ENCODE measurements around the gene AUTS2.

Gene AUTS2

DNA sequence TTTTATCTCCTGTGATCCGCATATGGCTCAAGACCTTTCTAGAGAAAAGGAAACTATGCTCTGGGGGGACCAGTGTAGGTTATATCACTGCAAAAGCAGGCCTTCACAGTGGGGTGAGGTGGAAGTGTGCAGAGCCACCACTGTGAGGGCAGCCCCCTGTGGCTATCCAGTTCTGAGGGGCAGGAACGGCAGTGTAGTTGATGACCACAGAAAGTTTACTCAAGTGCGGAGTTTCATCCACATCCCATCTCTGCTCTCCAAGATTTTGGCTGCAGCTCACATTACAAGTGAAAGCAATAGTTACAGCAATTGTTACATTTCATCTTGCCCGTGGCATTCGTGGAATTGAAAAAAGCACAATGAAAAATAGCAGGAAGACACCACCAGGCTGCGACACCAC, 1187.8 kb downstream of the AUTS2 start:
- Histone ChIP-seq H3K4me3 (ENCODE audit: low read length) (no peak overlapping the region), H3K27me3 (ENCODE audit: insufficient read depth, low read length) (no peaks in the 10 kb centered on the region), H3K27ac (ENCODE audit: low read length) (no peak overlapping the region), H3K9me3 (ENCODE audit: insufficient read depth, low read depth, low read length) (no peaks in the 10 kb centered on the region), H3K36me3 (ENCODE audit: insufficient read depth, low read depth, low read length) (peaks cover 100% of the 10 kb centered on the region), H3K9ac (ENCODE audit: low read depth, low read length) (no peak overlapping the region), H3K4me1 (ENCODE audit: insufficient read depth, low read length) (no peaks in the 10 kb centered on the region)

DNA sequence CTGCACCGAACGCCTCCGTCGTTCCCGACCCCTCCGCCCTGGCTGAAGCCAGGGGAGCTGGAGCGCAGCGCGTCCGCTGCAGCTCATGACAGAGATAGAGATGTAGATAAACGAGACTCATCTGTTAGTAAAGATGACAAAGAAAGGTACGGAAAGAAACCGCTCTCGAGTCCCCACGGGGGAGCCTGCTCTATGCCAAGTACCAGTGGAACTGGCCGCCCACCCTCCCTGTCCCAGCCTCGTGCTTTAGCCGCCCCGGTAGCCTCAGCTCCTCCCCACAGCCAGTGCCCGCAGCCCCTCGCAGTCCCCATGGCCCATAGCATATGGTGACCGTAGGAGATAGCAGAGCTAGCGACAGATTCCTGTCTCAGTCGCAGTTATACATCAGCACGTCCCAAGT, 1189.0 kb downstream of the AUTS2 start:
- Histone ChIP-seq H3K27me3 (ENCODE audit: insufficient read depth, low read length) (no peaks in the 10 kb centered on the region), H3K36me3 (ENCODE audit: insufficient read depth, low read depth, low read length) (peaks cover 100% of the 10 kb centered on the region), H3K4me3 (ENCODE audit: low read length) (no peak overlapping the region), H3K27ac (ENCODE audit: low read length) (no peak overlapping the region), H3K9me3 (ENCODE audit: insufficient read depth, low read depth, low read length) (no peaks in the 10 kb centered on the region), H3K4me1 (ENCODE audit: insufficient read depth, low read length) (no peaks in the 10 kb centered on the region), H3K9ac (ENCODE audit: low read depth, low read length) (no peak overlapping the region)

DNA sequence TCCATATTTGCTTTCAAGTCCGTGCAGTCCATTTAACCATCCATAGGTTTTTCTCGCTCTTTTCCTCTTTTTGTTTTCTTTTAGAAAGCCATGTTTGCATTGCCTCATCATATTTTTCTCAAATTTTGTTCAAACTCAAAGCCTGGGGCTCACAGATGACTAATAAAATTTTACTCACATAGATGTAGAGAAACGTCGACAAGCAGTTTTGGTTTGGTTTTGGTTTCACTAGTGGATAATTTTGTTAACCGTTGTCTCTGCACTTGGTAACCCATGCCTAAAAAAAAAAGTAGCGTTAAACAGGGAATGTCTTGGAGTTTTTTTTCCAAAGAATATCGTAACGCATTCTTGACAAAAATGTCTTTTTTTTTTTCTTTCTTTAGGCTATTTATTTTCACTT, 1189.5 kb downstream of the AUTS2 start:
- H3K9me3 ChIP-seq (ENCODE audit: insufficient read depth, low read depth, low read length), result no peaks in the 10 kb centered on the region
- H3K9ac ChIP-seq (ENCODE audit: low read depth, low read length), result no peak overlapping the region
- no peaks in the 10 kb centered on the region for H3K27me3 ChIP-seq (ENCODE audit: insufficient read depth, low read length)
- H3K4me1 ChIP-seq (ENCODE audit: insufficient read depth, low read length), result no peaks in the 10 kb centered on the region
- H3K27ac ChIP-seq (ENCODE audit: low read length), result no peak overlapping the region
- peaks cover 100% of the 10 kb centered on the region for H3K36me3 ChIP-seq (ENCODE audit: insufficient read depth, low read depth, low read length)
- no peak overlapping the region for H3K4me3 ChIP-seq (ENCODE audit: low read length)

DNA sequence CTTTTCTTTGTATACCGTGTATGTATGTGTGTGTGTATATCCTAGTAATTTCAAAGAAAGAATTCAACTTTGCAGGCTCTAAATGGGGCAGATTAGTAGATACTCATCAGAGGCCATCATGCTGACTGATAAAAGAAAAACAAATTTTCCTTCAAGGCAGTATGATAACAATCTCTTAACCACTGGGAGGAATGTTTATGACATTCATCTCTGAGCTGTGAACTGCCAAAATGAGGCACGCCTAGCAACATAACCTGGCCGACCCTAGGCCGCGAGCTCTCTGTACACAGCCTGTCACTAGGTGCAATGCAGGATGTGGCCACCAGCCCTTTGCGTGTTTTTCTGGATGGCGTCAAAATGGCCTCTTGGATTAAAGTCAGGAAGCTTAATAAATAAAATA, 1190.0 kb downstream of the AUTS2 start:
- Histone ChIP-seq H3K9ac (ENCODE audit: low read depth, low read length) (no peak overlapping the region), H3K4me3 (ENCODE audit: low read length) (no peak overlapping the region), H3K4me1 (ENCODE audit: insufficient read depth, low read length) (no peaks in the 10 kb centered on the region), H3K9me3 (ENCODE audit: insufficient read depth, low read depth, low read length) (no peaks in the 10 kb centered on the region), H3K36me3 (ENCODE audit: insufficient read depth, low read depth, low read length) (peaks cover 100% of the 10 kb centered on the region), H3K27me3 (ENCODE audit: insufficient read depth, low read length) (no peaks in the 10 kb centered on the region), H3K27ac (ENCODE audit: low read length) (no peak overlapping the region)

DNA sequence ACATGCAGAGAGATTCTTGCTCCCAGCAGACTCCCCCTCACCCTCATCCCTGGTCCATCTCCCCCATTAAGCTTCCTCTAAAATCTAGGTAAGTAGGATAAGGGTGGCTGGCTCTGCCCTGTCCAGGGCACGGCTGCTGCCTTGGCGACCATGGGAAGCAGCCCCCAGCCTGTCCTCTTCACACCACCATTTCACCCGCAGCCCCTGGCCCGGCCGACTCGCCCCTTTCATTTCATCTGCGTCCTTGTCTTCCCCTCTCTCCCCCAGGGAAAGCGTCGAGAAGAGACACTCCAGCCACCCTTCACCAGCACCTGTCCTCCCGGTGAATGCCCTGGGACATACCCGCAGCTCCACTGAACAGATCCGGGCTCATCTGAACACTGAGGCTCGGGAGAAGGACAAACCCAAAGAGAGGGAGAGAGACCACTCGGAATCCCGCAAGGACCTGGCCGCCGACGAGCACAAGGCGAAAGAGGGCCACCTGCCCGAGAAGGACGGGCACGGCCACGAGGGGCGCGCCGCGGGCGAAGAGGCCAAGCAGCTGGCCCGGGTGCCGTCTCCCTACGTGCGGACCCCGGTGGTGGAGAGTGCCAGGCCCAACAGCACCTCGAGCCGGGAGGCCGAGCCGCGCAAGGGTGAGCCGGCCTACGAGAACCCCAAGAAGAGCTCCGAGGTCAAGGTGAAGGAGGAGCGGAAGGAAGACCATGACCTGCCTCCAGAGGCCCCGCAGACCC, 1191.4 kb downstream of the AUTS2 start:
- no peak overlapping the region for H3K27ac ChIP-seq (ENCODE audit: low read length)
- no peak overlapping the region for H3K4me3 ChIP-seq (ENCODE audit: low read length)
- H3K9ac ChIP-seq (ENCODE audit: low read depth, low read length), result no peak overlapping the region
- no peaks in the 10 kb centered on the region for H3K4me1 ChIP-seq (ENCODE audit: insufficient read depth, low read length)
- peaks cover 99% of the 10 kb centered on the region for H3K36me3 ChIP-seq (ENCODE audit: insufficient read depth, low read depth, low read length)
- no peaks in the 10 kb centered on the region for H3K27me3 ChIP-seq (ENCODE audit: insufficient read depth, low read length)
- no peaks in the 10 kb centered on the region for H3K9me3 ChIP-seq (ENCODE audit: insufficient read depth, low read depth, low read length)

DNA sequence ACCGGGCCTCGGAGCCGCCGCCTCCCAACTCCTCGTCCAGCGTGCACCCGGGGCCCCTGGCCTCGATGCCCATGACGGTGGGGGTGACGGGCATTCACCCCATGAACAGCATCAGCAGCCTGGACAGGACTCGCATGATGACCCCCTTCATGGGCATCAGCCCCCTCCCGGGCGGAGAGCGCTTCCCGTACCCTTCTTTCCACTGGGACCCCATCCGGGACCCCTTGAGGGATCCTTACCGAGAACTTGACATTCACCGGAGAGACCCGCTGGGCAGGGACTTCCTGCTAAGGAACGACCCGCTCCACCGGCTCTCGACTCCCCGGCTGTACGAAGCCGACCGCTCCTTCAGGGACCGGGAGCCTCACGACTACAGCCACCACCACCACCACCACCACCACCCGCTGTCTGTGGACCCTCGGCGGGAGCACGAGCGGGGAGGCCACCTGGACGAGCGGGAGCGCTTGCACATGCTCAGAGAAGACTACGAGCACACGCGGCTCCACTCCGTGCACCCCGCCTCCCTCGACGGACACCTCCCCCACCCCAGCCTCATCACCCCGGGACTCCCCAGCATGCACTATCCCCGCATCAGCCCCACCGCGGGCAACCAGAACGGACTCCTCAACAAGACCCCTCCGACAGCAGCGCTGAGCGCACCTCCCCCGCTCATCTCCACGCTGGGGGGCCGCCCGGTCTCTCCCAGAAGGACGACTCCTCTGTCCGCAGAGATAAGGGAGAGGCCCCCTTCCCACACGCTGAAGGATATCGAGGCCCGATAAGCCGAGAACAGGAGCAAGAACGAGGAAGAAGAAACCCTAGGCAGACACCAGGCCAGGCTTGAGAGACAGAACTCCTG, 1192.2 kb downstream of the AUTS2 start:
- H3K9me3 ChIP-seq (ENCODE audit: insufficient read depth, low read depth, low read length), result no peaks in the 10 kb centered on the region
- no peak overlapping the region for H3K9ac ChIP-seq (ENCODE audit: low read depth, low read length)
- H3K27me3 ChIP-seq (ENCODE audit: insufficient read depth, low read length), result no peaks in the 10 kb centered on the region
- no peaks in the 10 kb centered on the region for H3K4me1 ChIP-seq (ENCODE audit: insufficient read depth, low read length)
- H3K4me3 ChIP-seq (ENCODE audit: low read length), result no peak overlapping the region
- no peak overlapping the region for H3K27ac ChIP-seq (ENCODE audit: low read length)
- H3K36me3 ChIP-seq (ENCODE audit: insufficient read depth, low read depth, low read length), result peaks cover 91% of the 10 kb centered on the region

DNA sequence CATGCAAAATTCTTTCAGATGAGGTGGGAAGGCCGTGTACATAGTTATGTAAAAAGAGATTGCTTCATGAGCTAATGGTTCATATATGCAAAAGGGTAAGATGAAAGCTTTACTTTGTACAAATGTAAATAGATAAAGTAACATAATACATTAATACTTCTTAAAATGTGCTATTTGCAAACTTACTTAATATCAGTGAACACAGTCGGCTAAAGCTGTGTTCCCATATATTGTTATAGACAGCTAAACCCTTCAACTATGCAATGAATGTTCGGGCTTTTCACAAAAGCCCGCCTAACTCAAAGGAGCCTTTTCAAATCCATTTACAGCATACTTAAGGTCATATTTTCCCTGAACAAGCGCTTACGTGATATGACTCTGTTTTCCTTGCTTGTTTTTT, 1193.1 kb downstream of the AUTS2 start:
- Histone ChIP-seq H3K4me1 (ENCODE audit: insufficient read depth, low read length) (no peaks in the 10 kb centered on the region), H3K36me3 (ENCODE audit: insufficient read depth, low read depth, low read length) (peaks cover 82% of the 10 kb centered on the region), H3K27ac (ENCODE audit: low read length) (no peak overlapping the region), H3K9ac (ENCODE audit: low read depth, low read length) (no peak overlapping the region), H3K4me3 (ENCODE audit: low read length) (no peak overlapping the region), H3K27me3 (ENCODE audit: insufficient read depth, low read length) (no peaks in the 10 kb centered on the region), H3K9me3 (ENCODE audit: insufficient read depth, low read depth, low read length) (no peaks in the 10 kb centered on the region)

DNA sequence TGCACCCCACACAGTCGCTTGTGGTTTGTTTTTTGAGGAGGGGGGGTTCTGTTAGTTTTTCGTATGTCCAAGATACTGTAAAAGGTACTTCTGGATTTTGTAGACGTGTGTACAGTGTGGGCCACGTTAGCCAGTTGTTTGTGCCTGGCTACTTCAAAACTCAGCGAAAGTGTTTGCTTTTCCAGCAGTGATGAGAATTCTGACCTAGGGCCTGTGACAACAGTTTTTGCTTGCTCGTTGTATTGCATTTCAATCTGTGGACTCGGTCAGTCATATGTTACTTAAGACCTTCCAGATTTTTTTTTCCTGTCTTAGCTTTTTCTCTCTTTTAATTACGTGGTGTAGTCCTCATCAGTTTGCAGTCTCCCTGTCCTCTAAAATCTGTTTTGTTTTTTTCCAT, 1194.8 kb downstream of the AUTS2 start:
- H3K27ac ChIP-seq (ENCODE audit: low read length), result no peak overlapping the region
- H3K9me3 ChIP-seq (ENCODE audit: insufficient read depth, low read depth, low read length), result no peaks in the 10 kb centered on the region
- no peaks in the 10 kb centered on the region for H3K27me3 ChIP-seq (ENCODE audit: insufficient read depth, low read length)
- H3K36me3 ChIP-seq (ENCODE audit: insufficient read depth, low read depth, low read length), result peaks cover 65% of the 10 kb centered on the region
- no peaks in the 10 kb centered on the region for H3K4me1 ChIP-seq (ENCODE audit: insufficient read depth, low read length)
- no peak overlapping the region for H3K9ac ChIP-seq (ENCODE audit: low read depth, low read length)
- no peak overlapping the region for H3K4me3 ChIP-seq (ENCODE audit: low read length)

DNA sequence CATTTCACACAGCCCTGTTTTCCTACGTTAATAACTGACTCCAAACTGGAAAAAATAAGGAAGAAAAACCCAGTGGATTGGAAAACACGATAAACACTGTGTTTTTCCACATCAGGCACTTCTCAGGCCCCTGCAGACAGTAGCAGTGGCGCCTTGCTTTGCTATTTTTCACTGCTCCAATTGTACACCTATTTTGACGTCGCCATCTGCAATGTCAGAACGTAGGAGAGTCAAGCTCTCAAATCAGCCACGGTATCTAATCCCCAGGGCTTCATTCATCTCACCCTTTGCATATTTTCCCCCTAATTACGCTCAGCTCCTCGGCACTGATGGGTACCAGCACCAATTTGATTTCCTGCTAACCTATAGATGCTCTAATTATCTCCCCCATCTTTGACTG, 1195.5 kb downstream of the AUTS2 start:
- H3K36me3 ChIP-seq (ENCODE audit: insufficient read depth, low read depth, low read length), result peaks cover 57% of the 10 kb centered on the region
- H3K4me3 ChIP-seq (ENCODE audit: low read length), result no peak overlapping the region
- no peaks in the 10 kb centered on the region for H3K4me1 ChIP-seq (ENCODE audit: insufficient read depth, low read length)
- H3K27me3 ChIP-seq (ENCODE audit: insufficient read depth, low read length), result no peaks in the 10 kb centered on the region
- H3K9ac ChIP-seq (ENCODE audit: low read depth, low read length), result no peak overlapping the region
- no peaks in the 10 kb centered on the region for H3K9me3 ChIP-seq (ENCODE audit: insufficient read depth, low read depth, low read length)
- H3K27ac ChIP-seq (ENCODE audit: low read length), result no peak overlapping the region

DNA sequence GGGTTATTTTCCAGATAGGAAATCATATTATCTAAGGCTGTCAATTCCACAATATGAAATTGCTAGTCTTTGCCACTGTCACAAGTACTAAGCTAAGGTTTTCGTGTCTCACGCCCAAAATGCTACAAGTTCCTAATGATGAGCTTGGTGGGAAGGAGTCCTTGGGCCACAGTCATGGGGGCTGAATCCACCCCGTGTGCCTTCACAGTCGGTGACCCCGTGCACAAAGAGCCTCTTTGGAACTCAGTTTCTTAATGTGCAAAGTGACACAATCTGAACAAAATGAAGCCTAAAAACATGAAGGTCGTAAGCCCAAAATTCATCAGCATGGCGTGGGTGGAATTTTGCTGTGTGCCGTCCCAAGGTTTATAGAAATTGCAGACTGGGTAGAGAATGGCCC, 1196.7 kb downstream of the AUTS2 start:
- H3K9me3 ChIP-seq (ENCODE audit: insufficient read depth, low read depth, low read length), result peaks cover 1% of the 10 kb centered on the region; the same call in 1 of the 2 replicates
- H3K9ac ChIP-seq (ENCODE audit: low read depth, low read length), result no peak overlapping the region
- peaks cover 46% of the 10 kb centered on the region for H3K36me3 ChIP-seq (ENCODE audit: insufficient read depth, low read depth, low read length)
- no peak overlapping the region for H3K27ac ChIP-seq (ENCODE audit: low read length)
- no peaks in the 10 kb centered on the region for H3K4me1 ChIP-seq (ENCODE audit: insufficient read depth, low read length)
- H3K27me3 ChIP-seq (ENCODE audit: insufficient read depth, low read length), result no peaks in the 10 kb centered on the region
- H3K4me3 ChIP-seq (ENCODE audit: low read length), result no peak overlapping the region

DNA sequence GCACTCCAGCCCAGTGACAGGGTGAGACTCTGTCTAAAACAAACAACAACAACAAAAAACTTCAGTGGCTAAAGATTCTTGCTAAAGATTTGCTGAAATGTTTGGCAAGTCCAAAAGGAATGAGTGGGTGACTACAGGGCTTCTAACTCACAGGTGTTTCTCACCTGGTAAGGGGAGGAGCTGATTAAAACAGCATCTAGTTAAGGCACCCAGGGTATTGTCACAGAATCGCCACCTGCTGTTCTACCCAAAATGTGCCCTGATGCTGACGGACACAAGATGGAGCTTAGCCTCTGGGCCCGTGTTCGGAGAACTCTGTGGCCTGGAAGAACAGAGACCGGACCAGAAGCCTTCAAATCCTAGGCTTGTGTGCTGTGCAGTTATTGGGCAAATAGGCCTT, 1197.7 kb downstream of the AUTS2 start:
- peaks cover 36% of the 10 kb centered on the region for H3K36me3 ChIP-seq (ENCODE audit: insufficient read depth, low read depth, low read length)
- H3K4me3 ChIP-seq (ENCODE audit: low read length), result no peak overlapping the region
- H3K9ac ChIP-seq (ENCODE audit: low read depth, low read length), result no peak overlapping the region
- H3K27ac ChIP-seq (ENCODE audit: low read length), result no peak overlapping the region
- H3K4me1 ChIP-seq (ENCODE audit: insufficient read depth, low read length), result no peaks in the 10 kb centered on the region
- H3K27me3 ChIP-seq (ENCODE audit: insufficient read depth, low read length), result no peaks in the 10 kb centered on the region
- H3K9me3 ChIP-seq (ENCODE audit: insufficient read depth, low read depth, low read length), result peaks cover 4% of the 10 kb centered on the region; the same call in 1 of the 2 replicates

DNA sequence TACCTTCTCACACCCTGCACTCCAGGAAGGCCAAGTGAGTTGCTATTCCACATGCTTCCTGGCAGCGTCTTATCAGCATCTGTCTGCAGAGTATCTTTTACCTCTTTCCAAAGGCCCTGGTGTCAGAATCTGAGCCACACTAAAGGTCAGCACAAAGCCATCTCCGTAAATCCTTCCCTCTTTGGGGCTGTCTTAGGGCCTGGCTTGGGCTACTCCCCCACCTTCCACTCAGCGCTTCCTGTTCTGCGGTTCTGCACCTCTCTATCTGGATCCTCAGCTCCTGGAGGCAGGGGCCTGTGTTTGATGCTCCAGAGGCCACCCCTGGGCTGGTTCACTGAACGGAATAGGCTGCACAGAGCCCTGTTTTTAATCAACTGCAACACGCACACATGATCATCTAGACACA, 1198.8 kb downstream of the AUTS2 start:
- Histone ChIP-seq H3K9me3 (ENCODE audit: insufficient read depth, low read depth, low read length) (peaks cover 4% of the 10 kb centered on the region; the same call in 1 of the 2 replicates), H3K36me3 (ENCODE audit: insufficient read depth, low read depth, low read length) (peaks cover 24% of the 10 kb centered on the region), H3K4me1 (ENCODE audit: insufficient read depth, low read length) (no peaks in the 10 kb centered on the region), H3K9ac (ENCODE audit: low read depth, low read length) (no peak overlapping the region), H3K4me3 (ENCODE audit: low read length) (no peak overlapping the region), H3K27ac (ENCODE audit: low read length) (no peak overlapping the region), H3K27me3 (ENCODE audit: insufficient read depth, low read length) (no peaks in the 10 kb centered on the region)

Data from iPS-20b (cell line).